Measurements from ENCODE around the gene KCNE1. TPM values are rescaled to one million over a fixed set of nuclear protein-coding genes. Genes with fewer than 3 reads are reported as not detected.
A peak's percentile ranks its signal among the peaks of the same experiment; 100 is the strongest.

Gene KCNE1
- total and polyA plus RNA-seq, 2 of the 13 experiments (the other 11 are each of a cell fraction or from before 2014, with no cell fraction given) = 0.35 TPM; not detected in 1

GRCh38 chr21:34526618-34527290, 14.7 kb upstream of the KCNE1 start (continued):
- TF ChIP-seq CEBPZ (IDR thresholded peaks at IDR 0.05; ENCODE audit: low read length) (no peak), CHCHD3 (CRISPR knock-in tag; IDR thresholded peaks at IDR 0.05) (no peak), HNF4G (IDR thresholded peaks at IDR 0.05; ENCODE audit: borderline replicate concordance, low read depth, low read length) (peak; percentile 66; the same call in 1 of the 2 replicates), HNF4G (CRISPR knock-in tag; IDR thresholded peaks at IDR 0.05; ENCODE audit: borderline replicate concordance, low read depth) (peak; percentile 74; the same call in 1 of the 2 replicates), ATF7 (IDR thresholded peaks at IDR 0.05) (peak; percentile 98), ATF7 (CRISPR knock-in tag; IDR thresholded peaks at IDR 0.05) (peak; percentile 97), ZSCAN20 (CRISPR knock-in tag; IDR thresholded peaks at IDR 0.05; ENCODE audit: borderline replicate concordance) (no peak), ETV6 (CRISPR knock-in tag; conservative IDR thresholded peaks at IDR 0.05) (no peak), CEBPB (IDR thresholded peaks at IDR 0.05; ENCODE audit: borderline replicate concordance, low read depth, low read length) (peak; percentile 80), EP300 (IDR thresholded peaks at IDR 0.05; ENCODE audit: low read depth in 2 of 2, low read length in 2 of 2) (peak; percentile 27 to 79; a peak in 3 of 4 replicates), EP300 (CRISPR knock-in tag; IDR thresholded peaks at IDR 0.05; ENCODE audit: borderline replicate concordance) (peak; percentile 78), ZSCAN12 (CRISPR knock-in tag; IDR thresholded peaks at IDR 0.05) (no peak), ZNF274 (CRISPR knock-in tag; IDR thresholded peaks at IDR 0.05) (no peak), PAWR (CRISPR knock-in tag; IDR thresholded peaks at IDR 0.05; ENCODE audit: borderline replicate concordance) (no peak), TCF7 (IDR thresholded peaks at IDR 0.05; ENCODE audit: low read depth) (no peak), ZNF766 (CRISPR knock-in tag; IDR thresholded peaks at IDR 0.05; ENCODE audit: borderline replicate concordance) (no peak), GPN1 (CRISPR knock-in tag; IDR thresholded peaks at IDR 0.05; ENCODE audit: borderline replicate concordance) (no peak), ZKSCAN1 (IDR thresholded peaks at IDR 0.05; ENCODE audit: low read length) (no peak), MTF2 (CRISPR knock-in tag; IDR thresholded peaks at IDR 0.05; ENCODE audit: borderline replicate concordance) (no peak), MEF2D (CRISPR knock-in tag; IDR thresholded peaks at IDR 0.05) (no peak), SUZ12 (IDR thresholded peaks at IDR 0.05; ENCODE audit: low read depth, low read length) (no peak), POLR2A (IDR thresholded peaks at IDR 0.05; ENCODE audit: insufficient read depth in 1 of 2, low read depth in 2 of 2, low read length in 2 of 2) (peak; percentile 56 to 97; a peak in 3 of 4 replicates)
- TF ChIP-seq, protein P1, sequence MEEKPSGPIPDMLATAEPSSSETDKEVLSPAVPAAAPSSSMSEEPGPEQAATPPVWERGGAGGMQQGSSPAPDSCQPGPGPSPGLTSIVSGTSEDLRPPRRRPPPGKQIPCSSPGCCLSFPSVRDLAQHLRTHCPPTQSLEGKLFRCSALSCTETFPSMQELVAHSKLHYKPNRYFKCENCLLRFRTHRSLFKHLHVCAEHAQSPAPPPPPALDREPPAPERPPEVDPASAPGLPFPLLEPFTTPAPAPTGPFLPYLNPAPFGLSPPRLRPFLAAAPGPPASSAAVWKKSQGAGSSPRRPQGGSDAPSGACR (CRISPR knock-in tag; IDR thresholded peaks at IDR 0.05) = no peak; the same call in 1 of the 2 replicates
- TF ChIP-seq, protein P2, sequence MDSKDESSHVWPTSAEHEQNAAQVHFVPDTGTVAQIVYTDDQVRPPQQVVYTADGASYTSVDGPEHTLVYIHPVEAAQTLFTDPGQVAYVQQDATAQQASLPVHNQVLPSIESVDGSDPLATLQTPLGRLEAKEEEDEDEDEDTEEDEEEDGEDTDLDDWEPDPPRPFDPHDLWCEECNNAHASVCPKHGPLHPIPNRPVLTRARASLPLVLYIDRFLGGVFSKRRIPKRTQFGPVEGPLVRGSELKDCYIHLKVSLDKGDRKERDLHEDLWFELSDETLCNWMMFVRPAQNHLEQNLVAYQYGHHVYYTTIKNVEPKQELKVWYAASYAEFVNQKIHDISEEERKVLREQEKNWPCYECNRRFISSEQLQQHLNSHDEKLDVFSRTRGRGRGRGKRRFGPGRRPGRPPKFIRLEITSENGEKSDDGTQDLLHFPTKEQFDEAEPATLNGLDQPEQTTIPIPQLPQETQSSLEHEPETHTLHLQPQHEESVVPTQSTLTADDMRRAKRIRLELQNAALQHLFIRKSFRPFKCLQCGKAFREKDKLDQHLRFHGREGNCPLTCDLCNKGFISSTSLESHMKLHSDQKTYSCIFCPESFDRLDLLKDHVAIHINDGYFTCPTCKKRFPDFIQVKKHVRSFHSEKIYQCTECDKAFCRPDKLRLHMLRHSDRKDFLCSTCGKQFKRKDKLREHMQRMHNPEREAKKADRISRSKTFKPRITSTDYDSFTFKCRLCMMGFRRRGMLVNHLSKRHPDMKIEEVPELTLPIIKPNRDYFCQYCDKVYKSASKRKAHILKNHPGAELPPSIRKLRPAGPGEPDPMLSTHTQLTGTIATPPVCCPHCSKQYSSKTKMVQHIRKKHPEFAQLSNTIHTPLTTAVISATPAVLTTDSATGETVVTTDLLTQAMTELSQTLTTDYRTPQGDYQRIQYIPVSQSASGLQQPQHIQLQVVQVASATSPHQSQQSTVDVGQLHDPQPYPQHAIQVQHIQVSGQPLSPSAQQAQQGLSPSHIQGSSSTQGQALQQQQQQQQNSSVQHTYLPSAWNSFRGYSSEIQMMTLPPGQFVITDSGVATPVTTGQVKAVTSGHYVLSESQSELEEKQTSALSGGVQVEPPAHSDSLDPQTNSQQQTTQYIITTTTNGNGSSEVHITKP (CRISPR knock-in tag; IDR thresholded peaks at IDR 0.05; ENCODE audit: low read depth) = no peak
